H1 (cell line): Measurements from ENCODE around the gene MRPL45.
"Not testable (repeated sequence)": the region's sequence is repeated elsewhere in the genome, so short reads cannot be mapped to it uniquely, and the experiment has no call there.

ENCODE experiments used
- GABPA ChIP-seq: IDR thresholded peaks from 2 replicates; pipeline ENCODE4 v1.6.1; 2011; ENCODE audit warnings: mild to moderate bottlenecking, low read length, moderate library complexity, borderline replicate concordance; ENCODE audit not compliant: insufficient read depth
- POLR2AphosphoS5 ChIP-seq: IDR thresholded peaks from 2 replicates; pipeline ENCODE4 v1.6.1; 2011; ENCODE audit warnings: low read depth, low read length
- TF ChIP-seq, protein P1 (sequence below), 3 experiments: IDR thresholded peaks; 1 replicate in 2 of 3; 2 replicates in 1 of 3; pipeline versions ENCODE4 v1.5.1 to v1.6.1; 2011; ENCODE audit warnings: low read length in 3 of 3, mild to moderate bottlenecking in 3 of 3, inconsistent platforms in 2 of 3, low read depth in 1 of 3, moderate library complexity in 1 of 3; ENCODE audit not compliant: insufficient read depth in 1 of 3; ENCODE audit errors: control extremely low read depth in 1 of 3
- TF ChIP-seq, protein P2 (sequence below): IDR thresholded peaks from 2 replicates; pipeline ENCODE4 v1.6.1; 2012; ENCODE audit warnings: low read length, inconsistent platforms

DNA sequence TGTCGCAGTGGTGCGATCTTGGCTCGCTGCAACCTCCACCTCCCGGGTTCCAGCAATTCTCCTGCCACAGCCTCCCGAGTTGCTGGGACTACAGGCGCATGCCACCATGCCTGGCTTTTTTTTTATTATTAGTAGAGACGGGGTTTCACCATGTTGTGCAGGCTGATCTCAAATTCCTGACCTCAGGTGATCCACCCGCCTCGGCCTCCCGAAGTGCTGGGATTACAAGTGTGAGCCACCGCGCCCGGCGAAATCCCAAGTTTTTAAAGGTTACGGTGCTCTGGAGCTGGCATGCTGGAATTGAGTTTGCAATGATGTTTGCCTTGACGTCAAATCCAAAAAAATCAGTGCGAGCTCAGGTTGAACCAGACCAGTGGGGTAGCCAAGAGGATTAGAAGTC lies 30.4 kb upstream of the MRPL45 start:
- TF ChIP-seq, protein P1, sequence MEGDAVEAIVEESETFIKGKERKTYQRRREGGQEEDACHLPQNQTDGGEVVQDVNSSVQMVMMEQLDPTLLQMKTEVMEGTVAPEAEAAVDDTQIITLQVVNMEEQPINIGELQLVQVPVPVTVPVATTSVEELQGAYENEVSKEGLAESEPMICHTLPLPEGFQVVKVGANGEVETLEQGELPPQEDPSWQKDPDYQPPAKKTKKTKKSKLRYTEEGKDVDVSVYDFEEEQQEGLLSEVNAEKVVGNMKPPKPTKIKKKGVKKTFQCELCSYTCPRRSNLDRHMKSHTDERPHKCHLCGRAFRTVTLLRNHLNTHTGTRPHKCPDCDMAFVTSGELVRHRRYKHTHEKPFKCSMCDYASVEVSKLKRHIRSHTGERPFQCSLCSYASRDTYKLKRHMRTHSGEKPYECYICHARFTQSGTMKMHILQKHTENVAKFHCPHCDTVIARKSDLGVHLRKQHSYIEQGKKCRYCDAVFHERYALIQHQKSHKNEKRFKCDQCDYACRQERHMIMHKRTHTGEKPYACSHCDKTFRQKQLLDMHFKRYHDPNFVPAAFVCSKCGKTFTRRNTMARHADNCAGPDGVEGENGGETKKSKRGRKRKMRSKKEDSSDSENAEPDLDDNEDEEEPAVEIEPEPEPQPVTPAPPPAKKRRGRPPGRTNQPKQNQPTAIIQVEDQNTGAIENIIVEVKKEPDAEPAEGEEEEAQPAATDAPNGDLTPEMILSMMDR (IDR thresholded peaks at IDR 0.05; ENCODE audit: control extremely low read depth in 1 of 3, insufficient read depth in 1 of 3, low read depth in 1 of 3, low read length in 3 of 3), result not testable (repeated sequence)
- not testable (repeated sequence) for TF ChIP-seq GABPA, POLR2AphosphoS5
- TF ChIP-seq, protein P2, sequence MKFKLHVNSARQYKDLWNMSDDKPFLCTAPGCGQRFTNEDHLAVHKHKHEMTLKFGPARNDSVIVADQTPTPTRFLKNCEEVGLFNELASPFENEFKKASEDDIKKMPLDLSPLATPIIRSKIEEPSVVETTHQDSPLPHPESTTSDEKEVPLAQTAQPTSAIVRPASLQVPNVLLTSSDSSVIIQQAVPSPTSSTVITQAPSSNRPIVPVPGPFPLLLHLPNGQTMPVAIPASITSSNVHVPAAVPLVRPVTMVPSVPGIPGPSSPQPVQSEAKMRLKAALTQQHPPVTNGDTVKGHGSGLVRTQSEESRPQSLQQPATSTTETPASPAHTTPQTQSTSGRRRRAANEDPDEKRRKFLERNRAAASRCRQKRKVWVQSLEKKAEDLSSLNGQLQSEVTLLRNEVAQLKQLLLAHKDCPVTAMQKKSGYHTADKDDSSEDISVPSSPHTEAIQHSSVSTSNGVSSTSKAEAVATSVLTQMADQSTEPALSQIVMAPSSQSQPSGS, result not testable (repeated sequence)
